H1 (cell line): ENCODE results near the gene ALPK3. TPM values are rescaled to one million over a fixed set of nuclear protein-coding genes. Genes with fewer than 3 reads are reported as not detected.

Experiments used
- polyA plus RNA-seq, 7 experiments: library from polyadenylated mRNA; depleted of rRNA in 3 of 7; stranded (reverse) in 5 of 7; unstranded in 2 of 7; fragments of >200 nt in 5 of 7; fragments of 200-250 nt in 2 of 7; gene quantifications; 1 replicate in 5 of 7; 2 replicates in 1 of 7; 4 replicates in 1 of 7; pipeline versions ENCODE4 v1.2.1 to v1.2.3, GENCODE V29; 2011 to 2013; ENCODE audit warnings: missing spikeins in 2 of 7, mixed read lengths in 2 of 7
- total RNA-seq: library from RNA; stranded (reverse); fragmentation: NEBNext Ultra II Directional; extraction: Animal tissue kit (Norgen Biotek cat#: 25700); gene quantifications from 2 replicates; pipeline ENCODE4 v1.2.1, GENCODE V29; 2021
- TF ChIP-seq, protein P1 (sequence below): IDR thresholded peaks from 2 replicates; pipeline ENCODE4 v1.6.1; 2011; ENCODE audit warnings: low read length, improper control_type of control experiment

Gene ALPK3
- total and polyA plus RNA-seq, 2 of the 8 experiments (the other 6 are each of a cell fraction or from before 2014, with no cell fraction given) = 4.4 to 19.2 TPM

GRCh38 chr15:84874981-84875699 is 58.0 kb downstream of the ALPK3 start (continued):
- TF ChIP-seq, protein P1, sequence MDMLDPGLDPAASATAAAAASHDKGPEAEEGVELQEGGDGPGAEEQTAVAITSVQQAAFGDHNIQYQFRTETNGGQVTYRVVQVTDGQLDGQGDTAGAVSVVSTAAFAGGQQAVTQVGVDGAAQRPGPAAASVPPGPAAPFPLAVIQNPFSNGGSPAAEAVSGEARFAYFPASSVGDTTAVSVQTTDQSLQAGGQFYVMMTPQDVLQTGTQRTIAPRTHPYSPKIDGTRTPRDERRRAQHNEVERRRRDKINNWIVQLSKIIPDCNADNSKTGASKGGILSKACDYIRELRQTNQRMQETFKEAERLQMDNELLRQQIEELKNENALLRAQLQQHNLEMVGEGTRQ = no peak
